HG02852 (cell line): ENCODE results near the gene ABHD5.
A peak's percentile ranks its signal among the peaks of the same experiment; 100 is the strongest.
"Not testable (repeated sequence)": the region's sequence is repeated elsewhere in the genome, so short reads cannot be mapped to it uniquely, and the experiment has no call there.

Experiments used
- ATAC-seq: cut with Tn5 transposase; IDR thresholded peaks from one replicate; pipeline ENCODE4 v1.9.1; 2021; ENCODE audit warnings: mild to moderate bottlenecking, moderate library complexity; ENCODE audit not compliant: unreplicated experiment

ABHD5 gene

GRCh38 chr3:43690400-43691119, at the start of gene ABHD5:
Gene ABHD5, plus strand, starts transcription at chr3:43690938. Its CDS starts 55 bp downstream, at chr3:43690993.
- peak; percentile 88 for ATAC-seq

DNA sequence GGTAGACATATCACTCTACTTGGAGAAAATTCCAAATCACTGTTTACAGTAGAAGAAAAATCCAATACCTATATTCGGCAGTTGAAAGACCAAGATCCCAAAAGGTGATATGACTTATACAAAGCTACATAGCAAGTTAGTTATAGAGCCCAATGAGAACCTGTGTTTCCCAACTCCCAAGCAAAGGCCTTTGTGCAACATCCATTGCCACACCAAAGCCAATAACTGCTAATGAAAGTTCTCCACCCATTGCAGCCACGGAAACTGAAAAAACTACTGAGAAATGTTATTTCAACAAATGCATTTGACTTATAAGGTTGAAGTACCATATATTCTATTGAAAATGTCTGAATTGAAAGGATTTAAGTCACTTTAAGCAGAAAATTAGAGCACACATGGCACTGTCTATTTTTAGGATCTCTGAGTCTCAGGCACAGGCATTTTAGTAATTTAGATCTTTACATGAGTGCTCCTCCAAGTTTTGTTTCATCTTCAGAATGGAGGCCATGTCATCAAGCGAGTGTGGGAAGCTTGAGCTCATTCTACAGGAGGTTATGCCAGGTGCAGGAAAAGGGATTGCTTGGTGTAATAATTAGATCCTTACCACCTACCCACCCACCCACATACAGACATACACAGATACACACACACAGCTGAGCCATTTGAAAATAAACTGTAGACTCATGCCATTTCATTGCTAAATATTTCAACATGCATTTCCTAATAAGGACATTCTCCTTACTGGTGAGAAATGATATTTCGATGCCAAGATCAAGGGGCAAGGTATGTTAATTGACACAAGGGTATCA, 49.2 kb upstream of the ABHD5 start:
- ATAC-seq: no peak

GRCh38 chr3:43644443-43644842, 46.3 kb upstream of the ABHD5 start:
- ATAC-seq: no peak

DNA sequence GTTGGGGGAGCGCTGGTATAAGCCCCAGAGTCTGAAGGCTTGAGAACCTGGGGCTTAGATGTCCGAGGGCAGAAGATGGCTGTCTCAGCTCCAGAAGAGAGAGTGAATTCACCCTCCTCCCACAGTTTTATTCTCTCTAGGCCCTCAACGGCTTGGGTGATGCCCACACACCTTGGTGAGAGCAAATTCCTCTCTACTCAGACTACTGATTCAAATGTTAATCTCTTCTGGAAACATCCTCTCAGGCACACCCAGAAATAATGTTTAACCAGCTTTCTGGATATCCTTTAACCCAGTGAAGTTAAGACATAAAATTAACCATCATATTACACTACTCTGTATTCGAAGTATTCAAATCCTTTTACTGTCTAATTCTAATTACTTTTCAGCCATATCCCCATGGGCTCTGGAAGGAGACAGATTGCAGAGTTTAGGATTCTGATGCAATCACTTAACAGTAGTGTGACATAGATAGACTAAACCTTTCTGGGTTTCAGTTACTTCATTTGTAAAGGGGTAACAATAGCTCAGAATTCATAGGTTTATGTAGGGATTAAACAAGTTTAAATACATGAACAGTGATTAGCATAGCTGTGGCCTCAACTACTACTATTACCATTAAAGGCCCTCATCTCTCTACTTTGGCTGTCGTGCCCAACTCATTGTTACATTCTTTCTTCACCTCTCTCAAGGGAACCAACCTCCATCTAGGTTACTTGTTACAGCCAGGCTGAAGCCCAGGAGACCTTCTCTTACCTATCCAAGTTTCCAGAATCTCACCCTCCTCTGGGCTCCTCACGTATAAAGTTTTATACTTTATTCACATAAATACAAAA, 43.2 kb upstream of the ABHD5 start:
- ATAC-seq: no peak

- no peak for ATAC-seq
Observed at GRCh38 chr3:43648957-43649356, 41.8 kb upstream of the ABHD5 start.

DNA sequence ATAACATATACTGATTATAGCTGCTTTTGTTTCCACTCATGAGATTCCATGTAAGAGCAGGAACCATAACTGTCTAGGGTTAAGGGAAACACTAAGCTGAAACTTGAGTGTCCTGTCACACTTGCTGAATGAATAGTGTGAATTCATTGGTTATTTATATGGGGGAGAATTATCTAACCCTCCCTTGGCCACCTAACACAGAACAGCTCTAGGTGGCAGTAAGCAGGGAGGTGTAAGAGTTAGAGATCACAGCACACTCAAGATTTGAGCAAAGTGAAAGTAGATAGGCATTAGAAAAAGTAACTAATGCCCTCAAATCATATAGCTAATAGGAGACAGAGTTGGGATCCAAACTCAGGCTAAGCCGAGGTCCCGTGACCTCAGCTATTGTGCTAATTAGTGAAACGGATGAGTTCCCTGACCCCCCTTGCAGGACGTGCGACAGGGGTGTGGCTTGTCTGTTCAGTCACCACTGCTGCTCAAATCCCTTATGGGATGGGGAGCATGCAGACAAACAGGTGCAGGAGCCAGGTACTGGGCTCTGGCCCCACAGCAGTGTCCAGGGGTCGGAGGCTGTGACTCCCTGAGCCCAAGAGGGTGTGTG, 41.3 kb upstream of the ABHD5 start:
- no peak for ATAC-seq

DNA sequence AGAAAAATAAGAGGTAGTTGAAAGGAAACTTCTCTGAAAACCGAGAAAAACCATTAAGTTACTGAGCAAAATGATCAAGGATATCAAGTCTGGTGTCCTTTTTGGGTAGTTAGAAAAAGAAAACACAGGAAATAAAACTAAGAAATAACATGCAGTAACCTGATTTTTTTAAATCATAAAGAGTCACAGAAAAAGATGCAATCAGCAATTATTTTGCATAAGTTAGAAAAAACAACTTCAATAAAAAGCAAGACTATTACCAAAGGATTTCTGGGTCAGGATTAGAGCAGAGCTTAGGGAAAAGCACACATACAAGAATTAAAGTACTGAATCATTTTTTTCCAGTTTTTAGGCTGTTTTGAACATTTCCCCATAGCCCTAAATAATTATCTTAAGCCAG, 40.4 kb upstream of the ABHD5 start:
- no peak for ATAC-seq

GRCh38 chr3:43656390-43656789, 34.3 kb upstream of the ABHD5 start:
- not testable (repeated sequence) for ATAC-seq

GRCh38 chr3:43659250-43659880, 31.4 kb upstream of the ABHD5 start:
- no peak for ATAC-seq

DNA sequence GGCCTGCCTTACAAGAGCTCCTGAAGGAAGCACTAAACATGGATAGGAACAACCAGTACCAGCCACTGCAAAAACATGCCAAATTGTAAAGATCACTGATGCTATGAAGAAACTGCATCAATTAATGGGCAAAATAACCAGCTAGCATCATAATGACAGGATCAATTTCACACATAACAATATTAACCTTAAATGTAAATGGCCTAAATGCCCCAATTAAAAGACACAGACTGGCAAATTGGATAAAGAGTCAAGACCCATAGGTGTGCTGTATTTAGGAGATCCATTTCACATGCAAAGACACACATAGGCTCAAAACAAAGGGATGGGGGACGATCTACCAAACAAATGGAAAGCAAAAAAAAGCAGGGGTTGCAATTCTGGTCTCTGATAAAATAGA, 29.4 kb upstream of the ABHD5 start:
- not testable (repeated sequence) for ATAC-seq

DNA sequence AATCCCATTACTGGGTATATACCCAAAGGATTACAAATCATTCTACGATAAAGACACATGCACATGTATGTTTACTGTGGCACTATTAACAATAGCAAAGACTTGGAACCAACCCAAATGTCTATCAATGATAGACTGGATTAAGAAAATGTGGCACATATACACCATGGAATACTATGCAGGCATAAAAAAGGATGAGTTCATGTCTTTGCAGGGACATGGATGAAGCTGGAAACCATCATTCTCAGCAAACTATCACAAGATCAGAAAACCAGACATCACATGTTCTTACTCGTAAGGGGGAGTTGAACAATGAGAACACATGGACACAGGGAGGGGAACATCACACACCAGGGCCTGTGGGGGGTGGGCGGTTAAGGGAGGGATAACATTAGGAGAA, 25.7 kb upstream of the ABHD5 start:
- not testable (repeated sequence) for ATAC-seq

- no peak for ATAC-seq
Observed at GRCh38 chr3:43670635-43671522, 19.9 kb upstream of the ABHD5 start.

DNA sequence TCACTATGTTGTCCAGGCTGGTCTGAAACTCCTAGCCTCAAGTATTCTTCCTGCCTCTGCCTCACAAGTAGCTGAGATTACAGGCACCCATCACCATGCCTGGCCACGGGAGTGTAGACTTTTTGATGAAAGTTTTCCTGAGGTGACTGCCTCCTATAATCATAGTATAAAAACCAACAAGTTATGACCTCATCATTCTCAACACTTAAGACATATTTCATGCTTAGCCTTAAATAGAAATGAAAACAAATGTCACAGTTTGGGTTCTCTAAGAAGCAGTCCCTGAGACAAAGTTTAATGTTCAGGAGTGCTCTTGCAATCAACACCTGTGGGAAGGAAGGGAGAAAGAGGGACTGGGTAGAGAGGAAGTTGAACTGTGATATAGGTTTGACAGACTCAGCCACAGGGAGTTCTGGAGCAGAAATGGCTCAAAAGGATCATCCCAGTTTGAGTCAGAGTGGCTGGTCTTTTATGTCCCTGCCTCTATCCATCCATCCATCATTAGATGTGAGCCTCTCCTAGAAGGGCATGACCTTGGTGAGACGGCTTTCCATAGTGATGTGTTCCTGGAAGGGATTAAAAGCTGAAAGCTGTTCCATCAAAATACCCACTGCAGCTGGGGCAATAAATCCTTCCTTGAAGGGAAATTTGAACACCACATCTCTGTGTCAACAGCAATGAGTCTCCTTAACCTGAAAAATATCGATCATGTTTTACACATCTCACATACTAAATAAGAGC, 16.2 kb upstream of the ABHD5 start:
- no peak for ATAC-seq

DNA sequence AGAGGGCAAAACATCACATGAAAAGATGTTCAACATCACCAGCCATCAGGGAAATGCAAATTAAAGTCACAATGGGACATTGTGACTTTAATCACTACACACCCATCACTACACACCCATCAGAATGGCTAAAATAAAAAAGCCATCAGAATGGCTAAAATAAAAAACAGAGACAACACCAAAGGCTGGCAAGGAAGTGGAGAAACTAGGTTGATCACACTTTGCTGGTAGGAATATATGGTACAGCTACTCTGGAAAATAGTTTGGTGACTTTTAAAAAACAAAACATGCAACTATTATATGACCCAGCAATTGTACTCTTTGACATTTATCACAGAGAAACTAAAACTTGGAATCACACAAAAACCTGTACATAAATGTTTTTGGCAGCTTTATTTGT, 15.1 kb upstream of the ABHD5 start:
- ATAC-seq: no peak

GRCh38 chr3:43676441-43676840, 14.3 kb upstream of the ABHD5 start:
- ATAC-seq: no peak

- not testable (repeated sequence) for ATAC-seq
Observed at GRCh38 chr3:43678375-43678774, 12.4 kb upstream of the ABHD5 start.

GRCh38 chr3:43678887-43679449, 11.8 kb upstream of the ABHD5 start:
- not testable (repeated sequence) for ATAC-seq

- not testable (repeated sequence) for ATAC-seq
Observed at GRCh38 chr3:43680857-43681256, 9.9 kb upstream of the ABHD5 start.
